Stimulated activated CD4-positive, alpha-beta T cell treated with anti-CD3 and anti-CD28 coated beads, Interleukin-15, amount 100 ng/mL, for 1 hour (primary cell): ENCODE results near the gene NRP1.
"Not testable (repeated sequence)": the region's sequence is repeated elsewhere in the genome, so short reads cannot be mapped to it uniquely, and the experiment has no call there.

Source experiments
- DNase-seq, 2 donors: peaks; one replicate each; pipeline ENCODE4 v3.0.0-alpha.2; 2020; ENCODE audit warnings: low read depth in 1 of 2, low spot score in 1 of 2

Gene NRP1

GRCh38 chr10:33334153-33334804, at the start of gene NRP1:
Gene NRP1, minus strand, starts transcription at chr10:33334667. Its CDS starts 285 bp downstream, at chr10:33334382.
- no peak for DNase-seq

- not testable (repeated sequence) for DNase-seq
Measured at GRCh38 chr10:33384201-33384600, 49.7 kb upstream of the NRP1 start.

GRCh38 chr10:33382921-33383713, 48.6 kb upstream of the NRP1 start:
- DNase-seq: no peak

- no peak for DNase-seq
Measured at GRCh38 chr10:33382216-33382600, 47.7 kb upstream of the NRP1 start.

- no peak for DNase-seq
Measured at GRCh38 chr10:33381451-33382215, 47.2 kb upstream of the NRP1 start.

GRCh38 chr10:33377658-33378025, 43.2 kb upstream of the NRP1 start:
- no peak for DNase-seq

GRCh38 chr10:33376976-33377657, 42.6 kb upstream of the NRP1 start:
- DNase-seq: no peak

GRCh38 chr10:33376476-33376875, 42.0 kb upstream of the NRP1 start:
- no peak for DNase-seq

- DNase-seq: no peak
Measured at GRCh38 chr10:33373263-33373662, 38.8 kb upstream of the NRP1 start.

GRCh38 chr10:33371234-33371633, 36.8 kb upstream of the NRP1 start:
- no peak for DNase-seq

- DNase-seq: no peak
Measured at GRCh38 chr10:33370434-33370930, 36.0 kb upstream of the NRP1 start.

- no peak for DNase-seq
Measured at GRCh38 chr10:33368086-33368485, 33.6 kb upstream of the NRP1 start.

GRCh38 chr10:33365871-33366411, 31.5 kb upstream of the NRP1 start:
- DNase-seq: no peak

- no peak for DNase-seq
Measured at GRCh38 chr10:33365301-33365700, 30.8 kb upstream of the NRP1 start.

- DNase-seq: no peak
Measured at GRCh38 chr10:33363106-33363505, 28.6 kb upstream of the NRP1 start.

- no peak for DNase-seq
Measured at GRCh38 chr10:33358016-33358415, 23.5 kb upstream of the NRP1 start.

- DNase-seq: no peak
Measured at GRCh38 chr10:33355274-33355673, 20.8 kb upstream of the NRP1 start.

- DNase-seq: no peak
Measured at GRCh38 chr10:33353853-33354252, 19.4 kb upstream of the NRP1 start.

- DNase-seq: no peak
Measured at GRCh38 chr10:33353334-33353733, 18.9 kb upstream of the NRP1 start.

GRCh38 chr10:33352615-33353014, 18.1 kb upstream of the NRP1 start:
- no peak for DNase-seq

- DNase-seq: no peak
Measured at GRCh38 chr10:33352175-33352574, 17.7 kb upstream of the NRP1 start.
